GM21529 (cell line): ENCODE data around the gene ARHGAP31.
"Not testable (repeated sequence)": the region's sequence is repeated elsewhere in the genome, so short reads cannot be mapped to it uniquely, and the experiment has no call there.

Experiments
- ATAC-seq: cut with Tn5 transposase; IDR thresholded peaks from one replicate; pipeline ENCODE4 v1.9.1; 2021; ENCODE audit not compliant: unreplicated experiment

The ARHGAP31 gene

DNA sequence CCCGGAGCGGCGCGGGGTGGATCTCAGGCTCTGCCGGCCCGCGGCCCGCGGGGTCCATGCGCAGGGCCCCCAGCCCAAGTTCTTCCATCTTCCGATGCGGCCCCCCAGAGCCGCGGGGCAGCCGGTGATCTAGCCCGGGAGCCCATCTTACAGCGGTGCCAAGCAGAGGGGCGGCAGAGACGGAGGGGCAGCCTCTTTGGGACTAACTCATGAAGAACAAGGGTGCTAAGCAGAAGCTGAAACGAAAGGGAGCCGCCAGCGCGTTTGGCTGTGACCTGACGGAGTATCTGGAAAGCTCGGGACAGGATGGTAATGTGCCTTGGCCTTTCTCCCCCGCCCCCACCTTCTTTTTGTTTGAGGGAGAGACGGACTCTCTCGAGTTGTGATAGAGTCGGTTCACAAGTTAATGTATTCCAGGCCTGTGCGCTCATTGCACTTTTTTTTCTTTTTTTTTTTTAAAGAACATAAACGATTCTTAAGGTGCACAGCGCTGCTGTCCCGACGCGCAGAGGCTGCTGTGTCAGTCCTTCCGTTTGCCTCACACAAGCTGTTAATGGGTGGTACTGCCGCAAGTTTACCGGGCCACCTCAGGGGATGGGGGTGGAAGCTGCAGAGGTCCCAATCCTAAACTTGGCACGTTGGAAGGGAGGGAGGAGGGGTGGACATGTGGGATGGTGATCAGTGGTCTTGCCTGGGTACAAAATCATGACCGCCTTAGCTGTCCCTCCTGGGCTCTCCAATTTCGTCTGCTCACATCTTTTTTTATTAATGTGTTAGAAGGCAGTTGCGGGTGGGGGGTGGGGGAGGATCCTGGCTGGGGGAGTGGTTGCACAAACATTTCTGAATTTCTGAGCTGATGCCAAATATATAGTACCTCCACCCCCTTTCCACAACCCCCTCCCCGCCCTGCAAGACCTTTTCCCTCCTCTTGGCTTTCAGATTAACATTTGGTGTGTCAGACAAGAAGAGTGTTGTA is 801 bp downstream of the ARHGAP31 start:
- ATAC-seq: peak; percentile 33

DNA sequence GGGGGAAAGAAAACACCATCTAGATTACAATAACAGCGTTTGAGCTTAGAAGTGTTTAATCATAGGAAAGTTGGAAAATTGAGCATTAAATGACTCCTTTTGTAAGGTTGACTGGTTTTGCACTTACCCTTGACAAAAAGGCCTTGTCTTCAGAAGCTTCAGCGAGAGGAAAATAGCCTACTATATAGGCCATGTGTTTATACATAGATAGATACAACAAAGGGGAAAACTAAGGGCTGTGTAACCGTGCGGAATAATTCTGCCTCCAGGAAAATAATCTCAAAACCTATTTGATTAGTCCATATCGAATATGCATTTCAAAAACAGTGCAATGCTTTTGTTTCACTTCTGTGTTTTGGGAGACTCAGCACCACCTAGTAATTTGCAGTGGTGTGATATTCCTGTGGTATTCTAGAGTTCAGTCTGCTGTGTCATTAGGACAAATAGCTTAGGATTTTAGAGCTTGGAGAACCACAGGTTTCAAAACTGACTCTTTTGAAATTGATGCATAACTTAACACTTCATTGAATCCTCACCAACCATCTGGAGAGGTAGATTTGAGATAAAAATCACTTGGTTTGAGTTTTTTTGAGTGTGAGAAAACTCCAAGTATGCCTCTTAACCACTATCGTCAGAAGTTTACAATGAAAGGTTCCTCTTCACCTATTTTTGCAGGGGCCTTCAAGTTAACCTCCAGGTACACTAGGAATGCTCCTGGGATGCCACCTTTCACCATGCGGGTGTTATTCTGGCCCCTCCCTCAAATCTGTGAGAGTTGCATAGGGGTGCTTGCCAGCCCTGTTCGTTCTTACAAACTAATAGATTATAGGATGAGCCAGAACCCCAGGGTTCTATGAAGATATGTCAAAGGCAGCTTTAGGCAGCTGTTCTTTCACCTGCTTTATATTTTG is 1.9 kb downstream of the ARHGAP31 start:
- ATAC-seq: no peak

DNA sequence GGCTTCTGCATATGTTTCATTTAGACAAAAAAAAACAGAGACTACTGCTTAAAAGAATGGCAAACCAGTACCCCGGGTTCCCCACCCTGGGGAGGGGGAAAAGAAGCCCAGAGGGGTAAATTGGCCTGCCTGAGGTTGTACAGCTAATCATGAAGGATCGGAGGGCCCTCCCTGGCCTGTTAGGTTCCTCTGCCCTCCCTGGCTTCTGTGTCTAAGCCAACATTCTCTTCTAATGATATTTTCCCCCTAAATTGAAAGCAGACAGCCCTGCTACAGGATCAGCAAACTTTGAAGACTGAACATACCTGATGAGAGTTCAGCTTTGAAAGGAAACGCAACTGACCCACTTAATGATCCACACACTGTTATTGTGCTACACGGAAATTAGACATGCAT is 2.5 kb downstream of the ARHGAP31 start:
- ATAC-seq: no peak

DNA sequence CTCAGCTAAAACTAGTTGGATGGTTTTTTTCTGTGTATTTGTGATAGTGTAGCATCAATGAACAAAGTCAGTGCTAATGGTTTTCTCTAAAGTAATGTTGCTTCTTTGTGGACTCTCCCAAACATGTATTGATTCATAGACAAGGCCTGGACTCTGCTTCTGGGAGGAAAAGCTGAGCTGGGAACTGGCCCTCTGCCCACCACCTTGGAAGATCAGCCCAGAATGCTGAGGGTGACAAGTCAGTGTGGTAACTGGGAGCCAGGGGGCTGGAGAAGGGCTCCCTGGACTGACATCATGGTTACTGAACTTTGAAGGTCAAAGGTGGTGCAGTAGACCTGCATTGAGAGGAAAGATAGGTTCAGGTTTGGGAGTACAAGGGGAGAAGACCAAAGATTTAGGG is 3.0 kb downstream of the ARHGAP31 start:
- no peak for ATAC-seq

DNA sequence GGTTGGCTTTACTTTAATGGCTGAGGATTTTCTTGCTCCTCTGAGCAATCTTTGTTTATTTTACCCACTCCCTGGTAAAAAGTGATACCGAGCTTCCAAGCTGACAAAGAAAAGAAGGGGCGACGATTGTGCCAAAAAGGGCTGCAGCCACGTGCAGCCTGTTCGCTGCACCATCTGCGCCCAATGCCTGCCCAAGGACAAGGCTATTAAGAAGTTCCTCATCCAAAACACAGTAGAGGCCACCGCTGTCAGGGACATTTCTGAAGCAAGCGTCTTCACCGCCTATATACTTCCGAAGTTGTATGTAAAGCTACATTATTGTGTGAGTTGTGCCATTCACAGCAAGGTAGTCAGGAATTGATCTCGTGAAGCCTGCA is 4.4 kb downstream of the ARHGAP31 start:
- no peak for ATAC-seq

DNA sequence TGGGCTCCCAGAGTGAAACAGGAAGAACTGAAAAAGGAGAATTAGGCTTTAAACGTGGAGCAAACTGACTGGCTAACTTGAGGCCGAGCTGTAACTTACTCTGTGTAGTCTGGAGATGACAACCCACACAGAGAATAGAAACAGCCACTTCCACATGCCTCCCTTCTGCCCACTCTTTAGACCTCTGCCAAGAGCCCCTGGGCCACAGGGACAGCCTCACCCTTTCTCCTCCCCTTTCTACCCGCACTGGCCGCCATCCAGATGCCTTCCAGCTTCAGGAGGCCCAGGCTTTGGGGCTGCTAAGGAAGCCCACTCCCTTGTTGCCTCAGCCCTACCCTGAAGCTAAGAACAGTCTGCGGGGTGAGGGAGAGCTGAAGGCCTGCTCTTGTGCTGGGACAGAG is 6.8 kb downstream of the ARHGAP31 start:
- peak; percentile 29 for ATAC-seq

DNA sequence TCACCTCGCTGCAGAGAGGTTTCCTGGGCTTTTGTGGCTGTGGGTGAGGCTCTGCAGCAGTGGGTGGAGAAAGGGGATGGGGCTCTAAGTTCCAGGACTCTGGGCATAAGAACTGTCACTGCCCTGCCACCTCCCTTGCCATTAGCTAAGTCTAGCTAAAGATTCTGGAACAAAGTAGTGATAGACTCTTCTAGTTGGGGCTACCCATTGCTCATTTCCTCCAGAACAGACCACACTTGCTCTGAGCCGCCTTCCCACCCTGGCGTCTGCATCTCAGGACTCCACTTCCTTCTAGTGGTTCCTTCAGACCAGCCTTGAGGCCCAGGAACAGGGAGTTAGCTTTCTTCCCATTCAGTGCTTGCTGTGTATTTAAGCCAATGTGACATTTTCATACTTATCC is 7.5 kb downstream of the ARHGAP31 start:
- no peak for ATAC-seq

DNA sequence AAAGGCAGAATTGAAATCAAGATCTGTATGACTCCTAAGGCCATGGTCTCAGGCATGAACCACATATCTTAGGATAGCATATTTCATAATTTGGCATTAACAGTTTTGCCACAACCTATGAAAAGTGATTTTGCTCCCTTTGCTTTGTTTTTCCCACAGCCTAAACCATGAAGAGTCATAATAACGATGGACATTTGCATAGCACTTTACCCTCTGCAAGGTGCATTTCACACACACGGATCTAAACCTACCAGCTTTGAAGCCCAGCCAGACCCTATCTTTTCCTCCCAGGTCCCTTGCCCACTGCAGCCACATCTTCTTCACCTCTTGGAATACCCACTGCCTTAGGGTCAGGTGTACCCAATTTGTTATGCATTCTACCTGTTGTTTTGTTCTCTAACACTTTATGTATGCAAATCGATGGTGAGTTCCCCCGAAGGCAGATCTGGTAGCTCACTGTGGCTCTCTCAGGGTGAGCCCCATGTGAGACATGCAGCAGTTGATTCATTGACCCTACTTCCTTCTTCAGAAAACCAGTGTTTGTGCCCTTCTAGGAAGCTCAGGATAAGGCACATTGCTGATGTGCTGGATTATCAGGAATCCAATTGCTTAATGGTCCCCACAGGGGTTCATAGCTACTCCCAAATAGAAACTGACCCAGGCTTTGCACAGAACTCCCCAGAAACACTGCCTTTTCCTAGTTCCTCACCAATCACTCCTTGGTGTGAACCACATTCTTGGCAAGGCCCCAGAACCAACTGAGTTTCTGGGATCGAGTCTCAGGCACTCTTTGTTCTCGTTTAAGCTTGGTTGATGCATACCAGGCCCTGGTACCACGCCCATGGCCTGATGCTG is 8.7 kb downstream of the ARHGAP31 start:
- ATAC-seq: peak; percentile 64

DNA sequence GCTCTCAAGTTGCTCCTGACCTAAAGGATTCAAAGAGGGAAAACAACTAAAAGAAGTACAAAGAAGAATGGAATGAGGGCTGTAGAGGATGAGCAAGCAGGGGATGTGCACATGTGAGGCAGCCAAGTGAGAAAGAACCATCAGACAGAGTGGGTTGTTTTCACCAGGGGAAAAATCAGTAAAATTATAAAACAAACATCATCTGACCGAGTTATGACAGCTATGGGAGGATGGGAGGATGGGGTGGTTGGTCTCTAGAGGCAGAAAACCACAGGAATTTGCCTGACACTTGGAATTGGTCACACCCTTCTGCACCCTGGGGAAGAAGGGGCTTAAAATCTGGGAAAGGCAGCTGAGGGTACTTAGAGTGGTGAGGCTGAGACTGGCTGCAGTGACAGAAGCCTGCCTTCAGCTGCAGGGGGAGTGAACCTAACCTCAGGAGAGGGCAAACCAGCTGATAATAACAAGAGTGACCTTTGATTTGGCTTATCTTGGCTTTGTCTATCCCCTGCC is 10.1 kb downstream of the ARHGAP31 start:
- no peak for ATAC-seq

DNA sequence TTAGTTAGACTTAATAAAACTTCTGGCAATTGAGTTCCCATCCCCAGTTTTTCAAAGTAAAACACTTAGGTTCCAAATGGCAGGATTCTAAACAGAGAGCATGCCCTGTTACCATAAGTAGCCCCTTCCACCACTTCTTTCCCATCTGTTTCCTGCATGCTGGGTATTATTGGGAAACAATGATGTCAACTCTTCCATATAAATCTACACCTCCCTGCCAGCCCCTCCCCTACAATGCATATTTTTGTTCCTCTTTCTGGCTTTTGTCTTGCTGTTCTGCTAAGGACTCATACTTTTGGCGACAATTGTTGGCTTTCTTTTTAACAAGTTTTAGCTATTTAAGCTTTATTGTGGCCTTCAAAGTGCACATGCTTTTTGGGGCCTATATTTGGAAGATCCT is 11.1 kb downstream of the ARHGAP31 start:
- no peak for ATAC-seq

DNA sequence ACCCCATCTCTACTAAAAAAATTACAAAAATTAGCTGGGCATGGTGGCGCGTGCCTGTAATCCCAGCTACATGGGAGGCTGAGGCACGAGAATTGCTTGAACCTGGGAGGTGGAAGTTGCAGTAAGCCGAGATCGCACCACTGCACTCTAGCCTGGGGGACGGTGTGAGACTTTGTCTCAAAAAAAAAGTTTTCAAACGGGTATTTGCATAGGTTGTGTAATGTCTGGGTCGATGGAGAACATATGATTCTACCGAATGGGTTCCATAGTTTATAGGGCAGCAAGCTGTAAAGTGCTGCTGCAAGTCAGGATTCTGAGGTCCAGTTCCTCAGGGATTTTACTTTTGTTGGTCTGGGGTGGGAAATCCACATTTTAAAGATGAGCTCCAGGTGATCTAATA is 12.2 kb downstream of the ARHGAP31 start:
- not testable (repeated sequence) for ATAC-seq

DNA sequence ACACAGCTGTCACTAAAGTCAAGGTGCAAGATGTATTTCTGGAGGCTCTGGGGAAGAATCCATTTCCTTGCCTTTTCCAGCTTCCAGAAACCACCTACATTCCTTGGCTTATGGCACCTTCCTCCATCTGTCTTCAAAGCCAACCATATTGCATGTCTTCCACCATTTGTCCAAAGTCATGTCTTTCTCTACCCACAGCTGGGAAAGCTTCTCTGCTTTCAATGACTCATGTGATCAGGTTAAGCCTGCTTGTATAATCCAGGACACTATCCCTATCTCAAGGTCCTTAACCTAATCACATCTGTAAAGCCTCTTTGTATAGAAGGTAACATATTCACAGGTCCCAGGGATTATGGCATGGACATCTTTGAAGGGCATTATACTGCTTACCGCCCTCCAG is 14.2 kb downstream of the ARHGAP31 start:
- ATAC-seq: no peak

DNA sequence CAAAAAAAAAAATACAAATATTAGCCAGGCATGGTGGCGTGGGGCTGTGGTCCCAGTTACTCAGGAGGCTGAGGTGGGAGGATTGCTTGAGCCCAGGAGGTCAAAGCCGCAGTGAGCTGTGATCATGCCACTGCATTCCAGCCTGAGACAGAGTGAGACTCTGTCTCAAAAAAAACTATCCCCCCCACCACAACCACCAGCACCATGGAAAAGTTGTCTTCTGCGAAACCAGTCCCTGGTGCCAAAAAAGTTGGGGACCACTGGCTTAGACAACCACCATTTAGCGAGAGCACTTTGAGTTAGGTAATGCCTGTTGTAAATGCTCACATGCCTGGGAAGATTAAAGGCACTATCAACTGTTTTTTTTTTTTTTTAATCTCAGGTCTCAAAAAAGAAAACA is 15.4 kb downstream of the ARHGAP31 start:
- ATAC-seq: no peak

DNA sequence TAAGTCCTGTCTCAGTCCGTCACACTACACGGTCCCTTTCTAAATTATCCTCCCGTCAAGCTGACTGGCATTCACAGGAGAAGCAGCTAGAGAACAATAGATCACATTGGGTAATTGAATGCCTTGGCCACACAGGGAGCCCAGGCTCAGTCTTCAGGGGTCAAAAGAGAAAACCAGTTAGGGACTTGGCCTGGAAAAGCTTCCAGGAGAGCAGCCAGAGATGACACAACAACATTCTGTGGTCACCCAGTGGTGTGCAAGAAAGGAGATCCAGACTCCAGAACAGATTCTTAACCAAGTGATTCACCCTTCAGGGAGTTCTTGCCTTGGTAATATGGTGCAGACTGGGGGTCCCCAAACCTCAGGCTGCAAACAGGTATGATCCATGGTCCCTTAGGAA is 15.9 kb downstream of the ARHGAP31 start:
- ATAC-seq: no peak

DNA sequence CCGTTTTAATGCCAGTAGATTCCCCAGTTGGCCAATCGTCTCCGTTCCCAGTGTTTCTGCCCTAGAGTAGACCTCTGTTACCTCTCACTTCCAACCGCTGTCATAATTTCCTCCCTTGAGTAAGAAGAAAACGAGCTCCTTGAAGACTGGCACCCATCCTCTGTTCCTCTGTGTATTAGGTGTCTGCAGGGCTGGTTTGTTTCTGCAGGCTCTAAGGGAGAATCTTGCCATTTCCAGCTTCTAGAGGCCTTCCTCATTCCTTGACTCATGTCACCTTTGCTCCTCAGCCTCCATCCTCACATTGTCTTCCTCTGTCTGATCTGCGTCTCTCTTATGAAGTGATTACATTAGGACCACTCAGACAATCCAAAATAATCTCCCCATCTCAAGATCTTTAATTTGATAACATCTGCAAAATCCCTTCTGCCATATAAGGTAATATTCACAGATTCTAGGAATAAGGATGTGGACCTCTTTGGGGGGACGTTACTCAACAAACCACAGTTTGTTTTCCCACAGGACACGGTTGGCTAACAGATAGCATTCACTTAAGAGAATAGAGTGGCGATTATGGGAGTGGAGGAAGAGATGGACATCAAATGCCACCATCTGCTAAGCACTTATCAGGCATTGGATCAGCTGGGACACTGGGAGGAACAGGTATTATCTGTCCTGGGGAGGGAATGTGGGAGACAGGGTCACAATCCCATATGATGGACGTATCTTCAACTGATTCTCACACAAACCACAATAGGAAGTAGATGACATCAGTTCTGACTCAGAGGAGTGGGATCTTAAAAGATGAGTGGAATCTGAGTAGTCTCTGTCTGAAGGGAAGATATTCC is 17.1 kb downstream of the ARHGAP31 start:
- ATAC-seq: no peak

DNA sequence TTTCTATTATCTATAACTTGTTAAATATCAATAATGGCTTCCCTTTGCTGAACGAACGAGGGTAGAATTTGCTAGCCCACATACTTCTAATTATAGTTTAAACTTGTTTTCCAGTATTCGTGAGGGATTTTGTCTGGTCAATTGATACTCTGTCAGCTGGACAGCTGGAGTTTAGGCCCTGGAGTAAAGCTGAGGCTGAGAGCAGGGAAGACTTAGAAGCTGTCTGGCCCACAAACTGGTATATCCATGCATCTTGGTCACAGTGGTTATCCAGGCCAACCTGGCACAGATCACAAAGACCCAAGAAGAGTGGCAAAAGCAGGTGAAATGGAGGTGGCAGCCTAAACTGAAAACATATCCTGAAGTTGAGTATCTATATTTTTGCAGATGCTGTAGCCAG is 19.3 kb downstream of the ARHGAP31 start:
- ATAC-seq: no peak

DNA sequence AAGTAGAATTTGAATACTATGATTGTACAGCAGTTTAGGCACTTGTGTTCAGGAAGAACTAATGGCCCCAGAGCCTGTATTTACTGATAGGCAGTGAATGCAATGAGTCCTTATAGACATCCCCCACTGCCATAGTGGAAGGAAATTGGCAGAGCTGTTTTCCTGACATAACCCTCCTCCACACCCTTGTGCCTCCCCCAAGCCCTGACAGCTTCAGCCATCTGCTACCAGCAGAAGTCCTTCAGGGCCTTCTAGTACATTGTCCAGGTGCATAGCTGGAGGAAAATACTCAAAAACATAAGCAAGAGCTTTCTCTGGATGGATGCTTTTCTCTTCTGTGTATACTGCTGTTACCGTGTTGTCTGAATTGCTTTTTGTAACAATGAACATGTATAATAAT is 20.6 kb downstream of the ARHGAP31 start:
- ATAC-seq: no peak

DNA sequence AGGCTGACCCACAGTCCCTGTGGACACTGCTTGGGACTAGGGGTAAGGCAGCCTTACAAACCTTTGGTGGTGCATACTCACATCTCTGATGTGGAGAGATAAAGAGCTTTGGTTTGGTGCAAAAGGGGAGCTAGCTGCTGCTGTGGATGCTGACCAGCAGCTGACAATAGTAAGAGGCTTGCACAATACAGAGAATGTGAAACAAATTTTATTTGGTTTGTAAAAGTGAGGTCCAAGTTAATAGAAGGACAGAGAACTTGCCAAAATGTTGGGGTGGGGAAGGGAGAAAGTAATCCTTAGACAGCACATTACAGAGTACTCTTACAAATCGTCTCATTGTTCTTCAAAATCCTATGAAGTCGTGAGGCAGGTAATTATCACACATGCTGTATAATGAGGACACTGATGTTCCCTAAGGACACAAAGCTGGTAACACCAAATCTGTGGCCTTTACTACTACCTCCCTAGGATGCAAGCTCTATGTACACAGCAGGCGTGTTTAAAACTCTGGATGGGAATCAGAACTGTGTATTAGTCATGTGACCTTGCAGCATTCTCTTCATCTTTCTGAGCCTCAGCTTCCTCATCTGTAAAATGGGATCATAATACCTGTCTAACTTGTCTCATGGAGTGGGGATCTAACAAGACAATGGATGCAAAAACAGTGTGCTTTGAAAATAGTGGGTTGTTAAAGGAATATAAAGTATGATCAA is 21.6 kb downstream of the ARHGAP31 start:
- no peak for ATAC-seq

DNA sequence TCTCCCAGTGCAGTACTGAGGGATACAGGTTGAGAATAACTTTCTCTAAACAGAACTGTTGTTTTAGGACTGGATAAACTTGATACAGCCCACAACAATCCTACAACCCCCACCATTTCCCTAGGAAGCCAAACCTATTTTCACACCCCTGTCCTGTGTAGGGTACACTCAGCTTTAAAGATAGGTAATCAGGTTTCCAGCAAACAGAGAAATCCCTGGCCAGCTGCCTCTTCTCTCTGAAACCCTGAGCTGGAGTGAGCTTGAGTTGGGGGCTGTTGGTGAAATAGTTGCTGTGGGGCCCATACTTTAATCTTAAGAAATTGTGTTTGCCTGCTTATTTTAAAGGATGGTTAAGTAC is 22.1 kb downstream of the ARHGAP31 start:
- no peak for ATAC-seq
